HepG2 (cell line): ENCODE data around the gene SRD5A3. TPM values are rescaled to one million over a fixed set of nuclear protein-coding genes. Genes with fewer than 3 reads are reported as not detected.

ENCODE experiments used
- MLLT10 ChIP-seq: sonication (generic); formaldehyde crosslinking; IDR thresholded peaks from 2 replicates; pipeline ENCODE4 v1.4.0; 2020; ENCODE audit warnings: missing genetic modification reagents
- ZBTB42 ChIP-seq: sonication (generic); formaldehyde crosslinking; IDR thresholded peaks from 2 replicates; pipeline ENCODE4 v1.5.0; 2020; ENCODE audit warnings: mild to moderate bottlenecking, missing genetic modification reagents
- ZNF775 ChIP-seq: sonication (generic); formaldehyde crosslinking; IDR thresholded peaks from 2 replicates; pipeline ENCODE4 v1.4.0; 2020; ENCODE audit warnings: missing genetic modification reagents, mild to moderate bottlenecking, moderate library complexity, borderline replicate concordance
- polyA plus RNA-seq, 8 experiments: library from polyadenylated mRNA; depleted of rRNA in 3 of 8; stranded (reverse) in 7 of 8; unstranded in 1 of 8; fragments of >200 nt; fragmentation: Illumina TruSeq in 4 of 8; extraction: Trizol in 4 of 8; gene quantifications; 2 replicates each; pipeline versions ENCODE4 v1.2.1 to v1.2.3, GENCODE V29; 2011 to 2016; ENCODE audit warnings: low read depth in 4 of 8, missing spikeins in 1 of 8, mixed read lengths in 1 of 8; ENCODE audit not compliant: insufficient read depth in 1 of 8
- total RNA-seq, 5 experiments: library from RNA; depleted of rRNA; stranded (reverse); fragments of >200 nt; fragmentation: Illumina TruSeq; extraction: Trizol; gene quantifications; 2 replicates each; pipeline ENCODE4 v1.2.3, GENCODE V29; 2016; ENCODE audit warnings: low read depth in 1 of 5
- TF ChIP-seq, protein P1 (sequence below), 2 experiments: fragments of 450-650 bp in 1 of 2; sonication (generic) in 1 of 2; formaldehyde crosslinking in 1 of 2; IDR thresholded peaks; 2 replicates each; pipeline versions ENCODE4 v1.6.1 to v1.8.0; 2016 to 2022; ENCODE audit warnings: antibody characterized with exemption in 1 of 2, mild to moderate bottlenecking in 1 of 2, missing genetic modification reagents in 1 of 2
- TF ChIP-seq, protein P2 (sequence below): sonication (generic); formaldehyde crosslinking; IDR thresholded peaks from 2 replicates; pipeline ENCODE4 v1.5.1; 2020; ENCODE audit warnings: missing genetic modification reagents, mild to moderate bottlenecking, borderline replicate concordance
- TF ChIP-seq, protein P3 (sequence below): sonication (generic); formaldehyde crosslinking; conservative IDR thresholded peaks from 2 replicates; pipeline ENCODE4 v1.5.0; 2020; ENCODE audit warnings: missing genetic modification reagents
- TF ChIP-seq, protein P4 (sequence below): sonication (generic); formaldehyde crosslinking; IDR thresholded peaks from 2 replicates; pipeline ENCODE4 v1.4.0; 2020; ENCODE audit warnings: missing genetic modification reagents, mild to moderate bottlenecking, borderline replicate concordance
- TF ChIP-seq, protein P5 (sequence below): sonication (generic); formaldehyde crosslinking; IDR thresholded peaks from 2 replicates; pipeline ENCODE4 v1.5.0; 2020; ENCODE audit warnings: mild to moderate bottlenecking, missing genetic modification reagents

The SRD5A3 gene
- total and polyA plus RNA-seq, 2 of the 13 experiments (the other 11 are each of a cell fraction or from before 2014, with no cell fraction given): 12.4 to 18.4 TPM

DNA sequence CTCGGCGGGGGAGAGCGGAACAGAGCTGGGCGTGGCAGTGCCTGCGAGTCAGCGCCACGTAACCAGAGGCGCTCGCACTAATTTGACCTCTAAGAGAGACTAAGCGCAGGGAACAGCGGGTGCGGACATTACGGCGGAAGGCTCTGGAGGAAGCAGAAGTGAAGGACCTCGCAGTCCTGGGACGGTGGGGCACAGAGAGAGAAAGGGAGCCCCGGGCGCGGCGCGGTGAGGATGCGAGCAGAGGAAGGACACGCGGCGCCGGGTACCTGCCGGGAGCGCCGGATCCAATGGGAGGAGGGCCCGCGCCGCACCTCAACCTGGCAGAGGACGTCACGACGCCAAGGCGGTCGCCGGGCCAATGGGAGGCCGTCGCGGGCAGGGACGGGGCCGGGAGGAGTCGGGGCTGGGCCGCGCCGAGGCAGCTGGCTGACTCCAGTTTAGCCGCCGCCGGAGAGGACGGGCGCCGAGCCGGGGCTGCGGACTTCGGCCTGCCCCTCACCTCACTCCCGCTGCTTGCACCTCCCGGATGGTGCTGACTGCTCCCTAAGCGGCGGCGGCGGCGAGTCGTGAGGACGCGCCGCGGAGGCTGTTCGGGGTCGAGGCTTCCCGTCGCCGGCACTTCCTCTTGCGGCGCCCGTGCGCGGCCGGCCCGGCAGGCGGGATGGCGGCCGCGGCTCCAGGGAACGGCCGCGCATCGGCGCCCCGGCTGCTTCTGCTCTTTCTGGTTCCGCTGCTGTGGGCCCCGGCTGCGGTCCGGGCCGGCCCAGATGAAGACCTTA, 49.7 kb downstream of the SRD5A3 start, which contains the start of gene TMEM165 (continued):
- TF ChIP-seq, protein P1, sequence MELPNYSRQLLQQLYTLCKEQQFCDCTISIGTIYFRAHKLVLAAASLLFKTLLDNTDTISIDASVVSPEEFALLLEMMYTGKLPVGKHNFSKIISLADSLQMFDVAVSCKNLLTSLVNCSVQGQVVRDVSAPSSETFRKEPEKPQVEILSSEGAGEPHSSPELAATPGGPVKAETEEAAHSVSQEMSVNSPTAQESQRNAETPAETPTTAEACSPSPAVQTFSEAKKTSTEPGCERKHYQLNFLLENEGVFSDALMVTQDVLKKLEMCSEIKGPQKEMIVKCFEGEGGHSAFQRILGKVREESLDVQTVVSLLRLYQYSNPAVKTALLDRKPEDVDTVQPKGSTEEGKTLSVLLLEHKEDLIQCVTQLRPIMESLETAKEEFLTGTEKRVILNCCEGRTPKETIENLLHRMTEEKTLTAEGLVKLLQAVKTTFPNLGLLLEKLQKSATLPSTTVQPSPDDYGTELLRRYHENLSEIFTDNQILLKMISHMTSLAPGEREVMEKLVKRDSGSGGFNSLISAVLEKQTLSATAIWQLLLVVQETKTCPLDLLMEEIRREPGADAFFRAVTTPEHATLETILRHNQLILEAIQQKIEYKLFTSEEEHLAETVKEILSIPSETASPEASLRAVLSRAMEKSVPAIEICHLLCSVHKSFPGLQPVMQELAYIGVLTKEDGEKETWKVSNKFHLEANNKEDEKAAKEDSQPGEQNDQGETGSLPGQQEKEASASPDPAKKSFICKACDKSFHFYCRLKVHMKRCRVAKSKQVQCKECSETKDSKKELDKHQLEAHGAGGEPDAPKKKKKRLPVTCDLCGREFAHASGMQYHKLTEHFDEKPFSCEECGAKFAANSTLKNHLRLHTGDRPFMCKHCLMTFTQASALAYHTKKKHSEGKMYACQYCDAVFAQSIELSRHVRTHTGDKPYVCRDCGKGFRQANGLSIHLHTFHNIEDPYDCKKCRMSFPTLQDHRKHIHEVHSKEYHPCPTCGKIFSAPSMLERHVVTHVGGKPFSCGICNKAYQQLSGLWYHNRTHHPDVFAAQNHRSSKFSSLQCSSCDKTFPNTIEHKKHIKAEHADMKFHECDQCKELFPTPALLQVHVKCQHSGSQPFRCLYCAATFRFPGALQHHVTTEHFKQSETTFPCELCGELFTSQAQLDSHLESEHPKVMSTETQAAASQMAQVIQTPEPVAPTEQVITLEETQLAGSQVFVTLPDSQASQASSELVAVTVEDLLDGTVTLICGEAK (IDR thresholded peaks at IDR 0.05): no peak
- TF ChIP-seq, protein P1 (CRISPR knock-in tag; IDR thresholded peaks at IDR 0.05): peak; percentile 39
- TF ChIP-seq ZBTB42 (CRISPR knock-in tag) (0 out of 2 replicates have a peak, but pooled peaks have one; percentile 13), MLLT10 (CRISPR knock-in tag) (no peak), ZNF775 (CRISPR knock-in tag) (no peak)
- TF ChIP-seq, protein P2, sequence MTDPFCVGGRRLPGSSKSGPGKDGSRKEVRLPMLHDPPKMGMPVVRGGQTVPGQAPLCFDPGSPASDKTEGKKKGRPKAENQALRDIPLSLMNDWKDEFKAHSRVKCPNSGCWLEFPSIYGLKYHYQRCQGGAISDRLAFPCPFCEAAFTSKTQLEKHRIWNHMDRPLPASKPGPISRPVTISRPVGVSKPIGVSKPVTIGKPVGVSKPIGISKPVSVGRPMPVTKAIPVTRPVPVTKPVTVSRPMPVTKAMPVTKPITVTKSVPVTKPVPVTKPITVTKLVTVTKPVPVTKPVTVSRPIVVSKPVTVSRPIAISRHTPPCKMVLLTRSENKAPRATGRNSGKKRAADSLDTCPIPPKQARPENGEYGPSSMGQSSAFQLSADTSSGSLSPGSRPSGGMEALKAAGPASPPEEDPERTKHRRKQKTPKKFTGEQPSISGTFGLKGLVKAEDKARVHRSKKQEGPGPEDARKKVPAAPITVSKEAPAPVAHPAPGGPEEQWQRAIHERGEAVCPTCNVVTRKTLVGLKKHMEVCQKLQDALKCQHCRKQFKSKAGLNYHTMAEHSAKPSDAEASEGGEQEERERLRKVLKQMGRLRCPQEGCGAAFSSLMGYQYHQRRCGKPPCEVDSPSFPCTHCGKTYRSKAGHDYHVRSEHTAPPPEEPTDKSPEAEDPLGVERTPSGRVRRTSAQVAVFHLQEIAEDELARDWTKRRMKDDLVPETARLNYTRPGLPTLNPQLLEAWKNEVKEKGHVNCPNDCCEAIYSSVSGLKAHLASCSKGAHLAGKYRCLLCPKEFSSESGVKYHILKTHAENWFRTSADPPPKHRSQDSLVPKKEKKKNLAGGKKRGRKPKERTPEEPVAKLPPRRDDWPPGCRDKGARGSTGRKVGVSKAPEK (CRISPR knock-in tag): no peak
- TF ChIP-seq, protein P3, sequence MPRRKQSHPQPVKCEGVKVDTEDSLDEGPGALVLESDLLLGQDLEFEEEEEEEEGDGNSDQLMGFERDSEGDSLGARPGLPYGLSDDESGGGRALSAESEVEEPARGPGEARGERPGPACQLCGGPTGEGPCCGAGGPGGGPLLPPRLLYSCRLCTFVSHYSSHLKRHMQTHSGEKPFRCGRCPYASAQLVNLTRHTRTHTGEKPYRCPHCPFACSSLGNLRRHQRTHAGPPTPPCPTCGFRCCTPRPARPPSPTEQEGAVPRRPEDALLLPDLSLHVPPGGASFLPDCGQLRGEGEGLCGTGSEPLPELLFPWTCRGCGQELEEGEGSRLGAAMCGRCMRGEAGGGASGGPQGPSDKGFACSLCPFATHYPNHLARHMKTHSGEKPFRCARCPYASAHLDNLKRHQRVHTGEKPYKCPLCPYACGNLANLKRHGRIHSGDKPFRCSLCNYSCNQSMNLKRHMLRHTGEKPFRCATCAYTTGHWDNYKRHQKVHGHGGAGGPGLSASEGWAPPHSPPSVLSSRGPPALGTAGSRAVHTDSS (CRISPR knock-in tag): no peak
- TF ChIP-seq, protein P4, sequence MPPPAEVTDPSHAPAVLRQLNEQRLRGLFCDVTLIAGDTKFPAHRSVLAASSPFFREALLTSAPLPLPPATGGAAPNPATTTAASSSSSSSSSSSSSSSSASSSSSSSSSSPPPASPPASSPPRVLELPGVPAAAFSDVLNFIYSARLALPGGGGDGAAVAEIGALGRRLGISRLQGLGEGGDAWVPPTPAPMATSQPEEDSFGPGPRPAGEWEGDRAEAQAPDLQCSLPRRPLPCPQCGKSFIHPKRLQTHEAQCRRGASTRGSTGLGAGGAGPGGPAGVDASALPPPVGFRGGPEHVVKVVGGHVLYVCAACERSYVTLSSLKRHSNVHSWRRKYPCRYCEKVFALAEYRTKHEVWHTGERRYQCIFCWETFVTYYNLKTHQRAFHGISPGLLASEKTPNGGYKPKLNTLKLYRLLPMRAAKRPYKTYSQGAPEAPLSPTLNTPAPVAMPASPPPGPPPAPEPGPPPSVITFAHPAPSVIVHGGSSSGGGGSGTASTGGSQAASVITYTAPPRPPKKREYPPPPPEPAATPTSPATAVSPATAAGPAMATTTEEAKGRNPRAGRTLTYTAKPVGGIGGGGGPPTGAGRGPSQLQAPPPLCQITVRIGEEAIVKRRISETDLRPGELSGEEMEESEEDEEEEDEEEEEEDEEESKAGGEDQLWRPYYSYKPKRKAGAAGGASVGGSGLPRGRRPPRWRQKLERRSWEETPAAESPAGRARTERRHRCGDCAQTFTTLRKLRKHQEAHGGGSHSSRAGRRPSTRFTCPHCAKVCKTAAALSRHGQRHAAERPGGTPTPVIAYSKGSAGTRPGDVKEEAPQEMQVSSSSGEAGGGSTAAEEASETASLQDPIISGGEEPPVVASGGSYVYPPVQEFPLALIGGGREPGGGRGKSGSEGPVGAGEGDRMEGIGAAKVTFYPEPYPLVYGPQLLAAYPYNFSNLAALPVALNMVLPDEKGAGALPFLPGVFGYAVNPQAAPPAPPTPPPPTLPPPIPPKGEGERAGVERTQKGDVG (CRISPR knock-in tag): no peak; the same call in 1 of the 2 replicates
- TF ChIP-seq, protein P5, sequence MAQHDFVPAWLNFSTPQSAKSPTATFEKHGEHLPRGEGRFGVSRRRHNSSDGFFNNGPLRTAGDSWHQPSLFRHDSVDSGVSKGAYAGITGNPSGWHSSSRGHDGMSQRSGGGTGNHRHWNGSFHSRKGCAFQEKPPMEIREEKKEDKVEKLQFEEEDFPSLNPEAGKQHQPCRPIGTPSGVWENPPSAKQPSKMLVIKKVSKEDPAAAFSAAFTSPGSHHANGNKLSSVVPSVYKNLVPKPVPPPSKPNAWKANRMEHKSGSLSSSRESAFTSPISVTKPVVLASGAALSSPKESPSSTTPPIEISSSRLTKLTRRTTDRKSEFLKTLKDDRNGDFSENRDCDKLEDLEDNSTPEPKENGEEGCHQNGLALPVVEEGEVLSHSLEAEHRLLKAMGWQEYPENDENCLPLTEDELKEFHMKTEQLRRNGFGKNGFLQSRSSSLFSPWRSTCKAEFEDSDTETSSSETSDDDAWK (CRISPR knock-in tag): no peak
